HG03280 (cell line): Measurements from ENCODE around the gene TLE6.
"Not testable (repeated sequence)": the region's sequence is repeated elsewhere in the genome, so short reads cannot be mapped to it uniquely, and the experiment has no call there.

ENCODE experiments used
- ATAC-seq: cut with Tn5 transposase; IDR thresholded peaks from one replicate; pipeline ENCODE4 v1.9.1; 2021; ENCODE audit warnings: mild to moderate bottlenecking, moderate library complexity; ENCODE audit not compliant: unreplicated experiment

The TLE6 gene

DNA sequence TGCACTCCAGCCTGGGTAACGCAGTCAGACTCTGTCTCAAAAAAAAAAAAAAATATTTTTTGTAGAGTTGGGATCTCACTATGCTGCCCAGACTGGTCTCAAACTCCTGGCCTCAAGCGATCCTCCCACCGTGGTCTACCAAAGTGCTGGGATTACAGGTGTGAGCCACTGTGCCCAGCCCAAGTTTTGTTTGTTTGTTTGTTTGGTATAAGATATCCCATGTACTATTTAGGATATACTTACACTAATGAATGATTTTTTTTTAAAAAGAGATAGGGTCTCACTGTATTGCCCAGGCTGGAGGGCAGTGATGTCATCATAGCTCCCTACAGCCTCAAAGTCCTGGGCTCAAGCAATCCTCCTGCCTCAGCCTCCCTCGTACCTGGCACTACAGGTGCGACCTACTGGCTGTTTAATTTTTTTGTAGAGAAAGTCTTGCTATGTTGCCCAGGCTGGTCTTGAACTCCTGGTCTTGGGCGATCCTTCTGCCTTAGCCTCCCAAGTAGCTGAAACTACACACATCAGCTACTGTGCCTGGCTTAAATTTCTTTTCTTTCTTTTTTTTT lies 24.0 kb downstream of the TLE6 start:
- no peak for ATAC-seq

DNA sequence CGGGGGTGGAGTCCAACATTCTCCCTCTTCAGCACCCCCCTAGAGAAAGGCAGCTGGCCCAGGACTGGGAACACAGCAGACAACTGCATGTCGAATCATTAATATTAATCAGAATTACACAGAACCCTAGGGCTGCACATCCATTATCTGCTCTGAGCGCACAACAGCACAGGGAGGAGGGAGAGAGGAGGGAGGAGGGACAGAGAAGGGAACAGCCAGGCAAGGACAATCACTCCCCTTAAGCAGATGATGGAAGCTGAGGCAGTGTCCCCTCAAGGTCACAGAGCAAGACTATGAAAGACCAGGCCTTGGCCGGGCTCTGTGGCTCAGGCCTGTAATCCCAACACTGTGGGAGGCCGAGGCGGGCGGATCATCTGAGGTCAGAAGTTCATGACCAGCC lies 25.7 kb downstream of the TLE6 start:
- no peak for ATAC-seq

DNA sequence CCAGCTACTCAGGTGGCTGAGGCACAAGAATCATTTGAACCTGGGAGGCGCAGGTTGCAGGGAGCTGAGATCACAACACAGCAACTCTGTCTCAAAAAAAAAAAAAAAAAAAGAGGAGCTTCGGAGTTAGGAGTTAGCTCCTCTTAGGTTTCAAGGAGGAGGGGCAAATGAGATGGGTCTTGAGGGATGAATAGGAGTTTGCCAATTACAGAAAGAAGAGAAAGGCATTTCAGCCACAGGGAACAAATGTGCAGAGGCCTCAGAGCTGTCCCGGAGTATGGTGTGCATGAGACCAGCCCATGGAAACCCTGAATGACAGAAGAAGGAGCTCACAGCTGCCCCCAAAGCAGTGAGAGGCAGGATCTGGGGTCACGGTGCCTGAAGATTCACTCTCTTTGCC lies 27.2 kb downstream of the TLE6 start:
- ATAC-seq, result no peak

DNA sequence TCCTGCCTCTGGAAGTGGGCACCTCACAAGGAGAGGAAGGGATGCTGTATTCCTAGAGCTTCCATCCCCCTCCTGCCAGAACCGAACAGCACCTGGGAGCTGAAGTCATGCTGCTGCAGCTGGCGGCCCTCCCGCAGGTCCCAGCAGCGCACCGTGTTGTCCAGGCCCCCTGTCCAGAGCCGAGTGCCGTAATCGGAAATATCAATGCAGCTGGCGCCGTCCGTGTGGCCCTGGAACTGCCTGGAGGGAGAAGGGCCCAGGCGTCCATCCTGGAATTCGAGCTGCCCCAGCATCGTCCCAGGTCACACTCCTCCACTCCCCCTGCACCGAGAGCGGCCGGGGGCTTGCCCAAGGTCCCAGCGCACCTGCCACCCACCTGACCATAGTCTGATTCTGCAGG lies 28.0 kb downstream of the TLE6 start:
- no peak for ATAC-seq

DNA sequence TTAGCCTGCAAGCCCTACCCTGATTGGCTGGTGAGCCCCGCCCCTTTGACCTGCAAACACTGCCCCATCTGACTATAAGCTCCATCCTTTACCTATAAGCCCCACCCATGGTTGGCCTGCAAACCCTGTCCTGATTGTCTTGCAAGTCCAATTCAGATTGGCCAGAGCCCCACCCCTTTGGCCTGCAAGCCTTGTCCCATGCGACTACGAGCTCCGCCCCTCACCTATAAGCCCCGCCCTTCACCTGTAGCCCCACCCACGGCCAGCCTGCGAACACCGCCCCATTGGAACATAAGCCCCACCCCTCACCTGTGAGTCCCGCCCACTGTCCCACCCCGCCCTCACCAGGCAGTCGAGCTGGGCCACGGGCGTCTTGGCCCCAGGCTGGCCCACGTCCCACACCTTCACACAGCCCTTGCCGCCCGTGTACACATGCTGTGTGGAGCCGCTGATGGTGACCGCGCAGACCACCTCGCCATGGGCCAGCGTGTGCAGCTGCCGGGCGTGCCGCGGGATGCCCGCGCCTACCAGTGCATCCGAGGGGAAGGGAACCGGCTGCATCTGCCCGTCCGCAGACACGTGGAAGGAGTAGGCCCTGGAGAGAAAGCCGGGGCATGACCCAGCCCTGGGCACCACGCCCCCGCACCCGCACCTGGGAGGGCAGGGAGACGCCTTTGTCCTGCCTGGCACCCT lies 28.9 kb downstream of the TLE6 start:
- ATAC-seq, result no peak

GRCh38 chr19:3007975-3008374 lies 30.6 kb downstream of the TLE6 start:
- no peak for ATAC-seq

DNA sequence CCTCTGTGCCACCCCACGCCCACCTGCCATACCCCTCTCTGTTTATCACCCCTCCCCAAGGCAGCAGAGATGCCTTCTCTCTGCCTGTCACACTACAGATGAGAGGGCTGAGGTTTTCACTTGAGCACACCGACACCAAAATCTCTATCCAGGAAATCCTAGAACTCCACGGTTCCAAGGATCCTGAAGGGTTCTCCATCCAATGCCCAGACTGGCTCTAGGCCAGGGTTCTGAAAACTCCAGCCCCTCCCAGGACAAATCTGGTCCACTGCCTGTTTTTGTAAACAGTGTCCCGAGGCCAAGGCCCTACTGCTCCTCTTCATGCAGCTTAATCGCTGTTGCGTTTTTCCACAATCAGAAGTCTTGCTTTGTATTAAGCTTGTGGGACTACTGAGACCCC lies 31.6 kb downstream of the TLE6 start:
- no peak for ATAC-seq

DNA sequence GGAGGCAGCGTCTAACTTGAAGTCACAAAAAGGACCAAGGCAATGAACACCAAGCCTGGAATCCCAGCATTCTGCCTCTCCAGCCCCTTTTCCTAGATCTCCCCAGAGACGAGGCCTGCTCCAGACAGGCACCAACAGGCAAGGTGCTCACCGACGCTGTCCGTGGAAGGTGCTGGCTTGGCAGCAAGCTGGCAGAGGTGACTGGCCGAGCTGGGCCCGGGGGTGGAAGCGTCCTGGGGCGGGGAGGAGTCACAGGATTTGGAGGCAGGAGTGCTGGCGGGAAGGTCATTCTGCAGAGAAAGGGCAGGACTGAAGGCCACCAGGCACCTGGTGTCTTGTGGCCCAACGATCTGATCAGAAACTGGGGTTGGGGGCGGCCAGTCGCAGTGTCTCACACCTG lies 33.5 kb downstream of the TLE6 start:
- no peak for ATAC-seq

DNA sequence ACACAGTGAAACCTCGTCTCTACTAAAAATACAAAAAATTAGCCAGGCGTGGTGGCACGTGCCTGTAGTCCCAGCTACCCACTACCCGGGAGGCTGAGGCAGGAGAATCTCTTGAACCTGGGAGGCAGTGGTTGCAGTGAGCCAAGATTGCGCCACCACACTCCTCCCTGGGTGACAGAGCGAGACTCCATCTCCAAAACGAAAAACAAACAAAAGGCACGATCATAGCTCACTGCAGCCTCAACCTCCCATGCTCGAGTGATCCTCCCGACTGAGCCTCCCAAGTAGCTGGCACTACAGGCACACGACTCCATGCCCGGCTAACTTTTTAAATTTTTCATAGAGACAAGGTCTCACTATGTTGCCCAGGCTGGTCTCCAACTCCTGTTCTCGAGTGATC lies 34.7 kb downstream of the TLE6 start:
- not testable (repeated sequence) for ATAC-seq

DNA sequence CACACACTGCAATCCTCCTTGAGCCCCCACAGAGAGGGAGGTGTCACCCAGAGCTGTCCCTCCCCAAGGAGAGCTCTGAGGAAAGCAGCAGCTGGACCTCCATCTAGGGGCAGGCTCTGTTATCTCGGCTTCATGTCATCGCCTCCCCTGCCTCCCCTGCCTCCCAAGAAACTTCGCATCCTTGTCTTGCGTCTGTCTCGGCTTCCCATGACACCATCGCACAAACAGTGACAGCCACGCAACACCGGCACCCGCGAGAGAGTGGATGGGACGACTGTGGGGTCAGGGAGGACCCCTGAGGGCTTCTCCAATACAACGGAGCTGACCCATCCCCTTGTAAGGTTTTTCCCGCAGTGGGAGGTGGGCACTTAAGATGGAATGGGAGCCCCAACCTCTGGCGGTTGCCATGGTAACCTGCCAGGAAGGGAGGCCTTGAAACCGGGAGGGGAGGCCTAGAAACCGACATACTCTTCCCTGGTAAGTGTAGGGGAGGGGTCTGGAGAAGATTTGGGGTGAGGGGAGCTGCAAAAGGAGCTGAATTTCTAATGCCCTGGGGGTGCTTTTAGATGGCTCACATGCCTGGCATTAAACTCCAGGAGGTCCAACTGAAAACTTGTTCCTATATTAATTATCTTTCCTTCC lies 35.4 kb downstream of the TLE6 start:
- no peak for ATAC-seq

- ATAC-seq, result no peak
These were observed 35.9 kb downstream of the TLE6 start for GRCh38 chr19:3013263-3013725.

- ATAC-seq, result no peak
These were observed 36.8 kb downstream of the TLE6 start for GRCh38 chr19:3014135-3014534.

DNA sequence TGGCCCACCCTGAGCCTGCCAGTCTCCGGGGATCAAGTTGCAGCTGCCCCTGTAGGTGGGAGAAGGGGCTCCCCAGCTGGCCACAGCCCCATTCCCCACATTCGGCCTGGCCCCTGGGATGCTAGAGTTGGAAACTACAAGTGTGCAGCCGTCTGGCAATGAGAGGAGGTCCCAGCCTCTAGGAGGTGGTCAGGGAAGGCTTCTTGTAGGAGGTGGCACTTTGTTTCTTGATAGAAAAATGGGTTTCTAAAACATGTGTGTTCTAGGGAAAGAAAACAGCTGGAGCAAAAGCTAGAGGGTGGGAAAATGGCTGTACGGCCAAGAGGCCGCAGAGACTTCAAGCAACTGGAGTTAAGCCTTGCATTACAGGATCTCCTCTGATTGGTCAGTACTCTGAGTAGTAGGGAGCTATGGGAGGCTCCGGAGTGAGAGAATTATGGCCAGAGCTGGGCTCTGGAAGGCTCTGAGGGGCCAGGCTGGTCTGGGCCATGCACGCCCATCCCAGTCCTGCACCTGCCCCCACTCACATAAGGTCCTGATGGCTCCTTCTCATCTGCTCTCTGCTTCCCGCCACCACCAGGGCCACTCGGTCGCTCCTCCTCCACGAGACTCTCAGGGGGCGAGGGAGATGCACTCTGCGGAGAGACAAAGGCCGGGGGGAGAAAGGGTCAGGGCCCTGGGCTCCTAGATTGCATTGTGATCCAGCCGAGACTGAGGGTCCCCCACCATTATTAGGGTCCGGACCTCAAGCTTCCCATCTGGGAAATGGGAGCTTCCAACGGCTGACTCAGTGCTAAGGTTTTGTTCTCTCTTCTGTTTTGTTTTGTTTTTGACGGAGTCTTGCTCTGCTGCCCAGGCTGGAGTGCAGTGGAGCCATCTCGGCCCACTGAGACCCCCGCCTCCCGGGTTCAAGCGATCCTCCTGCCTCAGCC lies 38.0 kb downstream of the TLE6 start:
- no peak for ATAC-seq

- ATAC-seq, result no peak
These were observed 40.6 kb downstream of the TLE6 start for GRCh38 chr19:3017923-3018322.

GRCh38 chr19:3019211-3019854 lies 42.0 kb downstream of the TLE6 start:
- no peak for ATAC-seq

DNA sequence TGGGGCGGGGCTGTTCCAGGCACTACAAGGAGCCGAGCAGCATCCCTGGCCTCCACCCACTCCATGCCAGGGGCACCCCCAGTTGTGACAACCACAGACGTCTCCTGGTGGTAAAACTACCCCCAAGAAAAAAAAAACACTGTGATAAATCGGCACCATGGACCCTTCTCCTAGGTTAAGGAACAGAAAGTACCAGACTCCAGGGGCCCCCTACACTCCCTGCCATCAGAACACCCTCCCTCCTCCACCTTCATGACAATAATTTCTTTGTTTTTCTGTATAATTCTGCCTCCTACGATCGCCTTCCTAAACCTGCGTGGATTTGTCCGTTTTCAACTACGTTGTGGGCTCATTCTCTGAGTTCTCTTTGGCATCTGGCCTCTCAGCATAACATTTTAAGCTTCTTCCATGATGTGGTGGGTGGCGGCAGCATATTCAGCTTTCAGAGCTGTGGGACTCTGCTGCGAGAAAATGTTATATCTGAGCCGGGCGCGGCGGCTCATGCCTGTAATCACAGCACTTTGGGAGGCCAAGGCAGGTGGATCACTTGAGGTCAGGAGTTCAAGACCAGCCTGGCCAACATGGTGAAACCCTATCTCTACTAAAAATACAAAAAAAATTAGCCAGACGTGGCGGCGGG lies 43.1 kb downstream of the TLE6 start:
- no peak for ATAC-seq

DNA sequence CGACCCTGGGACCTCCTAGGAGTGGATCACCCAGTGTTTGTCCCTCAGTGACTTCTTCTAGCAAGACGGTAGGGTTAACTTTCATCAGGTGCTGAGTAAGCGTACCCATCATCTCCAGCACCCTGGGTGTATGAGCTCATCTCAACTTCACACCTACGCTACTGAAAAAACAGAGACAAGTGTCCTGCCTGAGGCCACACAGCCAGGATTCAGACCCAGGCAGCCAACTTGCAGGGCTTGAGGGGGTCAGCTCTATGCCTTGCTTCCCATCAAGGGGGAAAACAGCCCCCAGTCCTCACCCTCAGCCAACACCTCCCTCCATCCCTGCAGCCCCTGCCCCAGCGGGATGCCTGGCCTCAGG lies 47.1 kb downstream of the TLE6 start:
- no peak for ATAC-seq

GRCh38 chr19:3024870-3025548 lies 47.6 kb downstream of the TLE6 start:
- no peak for ATAC-seq

DNA sequence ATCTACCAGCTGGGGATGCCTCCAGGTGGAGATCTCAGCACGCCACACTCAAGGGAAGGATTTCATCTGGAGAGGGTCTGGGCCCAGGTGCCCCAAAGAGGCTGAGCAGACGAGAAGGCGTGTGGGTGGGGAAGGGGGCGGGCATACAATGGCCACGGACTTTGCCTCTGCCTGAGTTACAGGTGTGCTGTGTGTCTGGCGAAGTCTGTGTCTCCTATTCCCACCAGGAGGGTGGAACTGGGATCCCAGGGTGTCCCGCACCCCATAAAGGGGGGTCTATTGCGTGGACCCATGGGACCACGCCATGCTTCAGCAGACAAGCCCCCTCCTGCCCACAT lies 48.2 kb downstream of the TLE6 start:
- ATAC-seq, result no peak

DNA sequence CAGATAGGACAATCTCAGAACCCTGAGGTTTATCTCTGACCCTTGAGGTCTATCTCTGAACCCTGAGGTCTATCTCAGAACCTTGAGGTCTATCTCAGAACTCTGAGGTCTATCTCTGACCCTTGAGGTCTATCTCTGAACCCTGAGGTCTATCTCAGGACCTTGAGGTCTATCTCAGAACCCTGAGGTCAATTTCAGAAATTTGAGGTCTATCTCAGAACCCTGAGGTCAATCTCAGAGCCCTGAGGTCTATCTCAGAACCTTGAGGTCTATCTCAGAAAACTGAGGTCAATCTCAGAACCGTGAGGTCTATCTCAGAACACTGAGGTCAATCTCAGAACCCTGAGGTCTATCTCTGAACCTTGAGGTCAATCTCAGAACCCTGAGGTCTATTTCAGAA lies 49.4 kb downstream of the TLE6 start:
- no peak for ATAC-seq
